Psoas muscle (tissue), 8 donors: Measurements from ENCODE around the gene GATM. TPM values are rescaled to one million over a fixed set of nuclear protein-coding genes. Genes with fewer than 3 reads are reported as not detected.

Experiments used
- ATAC-seq, 4 donors: fragments of 200-7000 bp; cut with Tn5 transposase; one replicate each; pipeline ENCODE4 v1.9.1; 2020; ENCODE audit warnings: moderate library complexity in 3 of 4, mild to moderate bottlenecking in 2 of 4
- DNase-seq, 2 donors: peaks; one replicate each; pipeline ENCODE4 v3.0.0-alpha.2; 2020
- H3K27ac ChIP-seq: fragments of 200-600 bp; one replicate; pipeline ENCODE4 v1.8.0; 2022
- H3K27me3 ChIP-seq, 3 donors: fragments of 200-600 bp in 1 of 3; one replicate each; pipeline versions ENCODE4 v1.6.1 to v1.8.0; 2013 to 2022; ENCODE audit warnings: low read length in 2 of 3, mild to moderate bottlenecking in 2 of 3, moderate library complexity in 1 of 3; ENCODE audit not compliant: insufficient read depth in 3 of 3
- H3K36me3 ChIP-seq, 2 donors: fragments of 200-600 bp in 1 of 2; one replicate each; pipeline versions ENCODE4 v1.6.1 to v1.8.0; 2013 to 2022; ENCODE audit warnings: low read depth in 1 of 2, mild to moderate bottlenecking in 1 of 2, moderate library complexity in 1 of 2; ENCODE audit not compliant: insufficient read depth in 1 of 2
- H3K4me1 ChIP-seq: fragments of 200-600 bp; one replicate; pipeline ENCODE4 v1.8.0; 2022
- H3K4me3 ChIP-seq: fragments of 200-600 bp; one replicate; pipeline ENCODE4 v1.8.0; 2022; ENCODE audit warnings: mild to moderate bottlenecking
- H3K9me3 ChIP-seq: fragments of 200-600 bp; one replicate; pipeline ENCODE4 v1.8.0; 2022
- CTCF ChIP-seq: fragments of 200-600 bp; IDR thresholded peaks from one replicate; pipeline ENCODE4 v1.8.0; 2022; ENCODE audit warnings: antibody characterized with exemption
- WGBS, 3 donors: extraction: QIAGEN DNeasy Blood & Tissue Kit; methylation state at CpG; one replicate each; pipeline versions ENCODE4 v1.1.6 to v1.1.7; 2013; 5-methylcytosine and 5-hydroxymethylcytosine counted together
- intact Hi-C, 2 donors: fragments of 100-400 bp; cut with DNase I; formaldehyde crosslinking; loops; one replicate each; pipeline versions ENCODE4 v1.11.0 to v1.14.2; 2022
- polyA plus RNA-seq, 3 donors: library from polyadenylated mRNA; stranded (reverse); fragments of 200-250 nt; gene quantifications; one replicate each; pipeline ENCODE4 v1.2.3, GENCODE V29; 2013
- total RNA-seq, 4 donors: library from RNA; stranded (reverse); fragmentation: NEBNext Ultra II Directional in 2 of 4; extraction: Animal tissue kit (Norgen Biotek cat#: 25700) in 2 of 4; gene quantifications; one replicate each; pipeline versions ENCODE4 v1.2.1 to v1.2.4, GENCODE V29; 2021 to 2023
- donor health status: healthy with polysubstance abuse.
- donor health status: DM: no; HTN: no; CAD: no; lungs with moderate emphysema.
- donor health status: Bipolar disorder and iron deficiency.
- donor health status: healthy.
- donor health status: DM: yes; HTN: yes; CAD: no.
- donor health status: DM: no; HTN: no; CAD: no.
- donor health status: DM: no; HTN: no; CAD: no.
- donor health status: DM: yes; HTN: yes; CAD: no.

The GATM gene
- total and polyA plus RNA-seq, 7 donors, result 13.1 to 41.3 (median 21.3) TPM

- DNase-seq, result no peak
- no peaks in the 10 kb centered on the region for H3K9me3 ChIP-seq
- no peak for ATAC-seq
- intact Hi-C loops, result no loop called here
- TF ChIP-seq CTCF, result no peak
- no peak overlapping the region for H3K27ac ChIP-seq
- H3K27me3 ChIP-seq, result no peaks in the 10 kb centered on the region
- H3K4me3 ChIP-seq, result no peak overlapping the region
- 68 to 73% (median 68%) methylated on average over 7 of the region's 7 CpGs for WGBS, 3 donors
- no peaks in the 10 kb centered on the region for H3K4me1 ChIP-seq
- H3K36me3 ChIP-seq, result no peaks in the 10 kb centered on the region
Measured at GRCh38 chr15:45326741-45327140, 51.6 kb downstream of the GATM start.

GRCh38 chr15:45326280-45326679 lies 52.1 kb downstream of the GATM start:
- intact Hi-C loops, result no loop called here
- 76 to 81% (median 79%) methylated on average over 5 of the region's 5 CpGs for WGBS, 3 donors
- no peaks in the 10 kb centered on the region for H3K4me1 ChIP-seq

DNA sequence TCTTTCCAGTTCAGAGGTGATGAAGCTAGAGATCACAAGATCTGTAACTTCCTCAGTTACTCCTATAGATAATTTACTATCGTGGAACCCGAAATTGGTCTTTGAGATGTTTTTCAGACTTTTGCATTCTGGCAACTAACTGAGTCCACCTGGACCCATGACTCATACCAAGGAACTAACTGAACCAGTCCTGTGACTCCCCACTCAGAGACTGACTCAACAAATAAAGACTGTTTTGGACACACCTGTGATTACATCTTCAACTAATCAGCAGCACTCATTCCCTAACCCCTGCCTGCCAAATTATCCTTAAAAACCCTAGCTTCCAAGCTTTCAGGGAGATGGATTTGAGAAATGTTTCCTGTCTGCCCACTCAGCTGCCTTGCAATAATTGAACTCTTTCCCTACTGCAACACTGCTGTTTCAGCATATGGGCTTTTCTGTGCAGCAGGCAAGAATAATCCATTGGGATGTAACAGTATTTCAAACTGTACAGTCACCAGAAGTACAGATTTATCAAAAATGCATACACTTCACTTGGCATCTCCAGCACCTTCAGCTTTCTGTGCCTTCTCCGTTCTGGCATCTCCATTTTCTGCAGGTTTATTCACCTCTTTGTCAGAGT lies 57.7 kb downstream of the GATM start:
- H3K4me1 ChIP-seq, result no peaks in the 10 kb centered on the region
- 61 to 81% (median 73%) methylated on average over 3 of the region's 3 CpGs for WGBS, 3 donors
- H3K27me3 ChIP-seq, result no peaks in the 10 kb centered on the region
- H3K4me3 ChIP-seq, result no peak overlapping the region
- no peaks in the 10 kb centered on the region for H3K9me3 ChIP-seq
- no peak for TF ChIP-seq CTCF
- DNase-seq (no peak), ATAC-seq (no peak)
- H3K27ac ChIP-seq, result no peak overlapping the region
- H3K36me3 ChIP-seq, result no peaks in the 10 kb centered on the region
- intact Hi-C loops, result no loop called here

More at GRCh38 chr15:45326280-45326679, 52.1 kb downstream of the GATM start:
- TF ChIP-seq CTCF, result no peak
- Histone ChIP-seq H3K36me3 (no peaks in the 10 kb centered on the region), H3K27ac (no peak overlapping the region), H3K4me3 (no peak overlapping the region), H3K27me3 (no peaks in the 10 kb centered on the region), H3K9me3 (no peaks in the 10 kb centered on the region)
- DNase-seq, result no peak
- ATAC-seq, result no peak

DNA sequence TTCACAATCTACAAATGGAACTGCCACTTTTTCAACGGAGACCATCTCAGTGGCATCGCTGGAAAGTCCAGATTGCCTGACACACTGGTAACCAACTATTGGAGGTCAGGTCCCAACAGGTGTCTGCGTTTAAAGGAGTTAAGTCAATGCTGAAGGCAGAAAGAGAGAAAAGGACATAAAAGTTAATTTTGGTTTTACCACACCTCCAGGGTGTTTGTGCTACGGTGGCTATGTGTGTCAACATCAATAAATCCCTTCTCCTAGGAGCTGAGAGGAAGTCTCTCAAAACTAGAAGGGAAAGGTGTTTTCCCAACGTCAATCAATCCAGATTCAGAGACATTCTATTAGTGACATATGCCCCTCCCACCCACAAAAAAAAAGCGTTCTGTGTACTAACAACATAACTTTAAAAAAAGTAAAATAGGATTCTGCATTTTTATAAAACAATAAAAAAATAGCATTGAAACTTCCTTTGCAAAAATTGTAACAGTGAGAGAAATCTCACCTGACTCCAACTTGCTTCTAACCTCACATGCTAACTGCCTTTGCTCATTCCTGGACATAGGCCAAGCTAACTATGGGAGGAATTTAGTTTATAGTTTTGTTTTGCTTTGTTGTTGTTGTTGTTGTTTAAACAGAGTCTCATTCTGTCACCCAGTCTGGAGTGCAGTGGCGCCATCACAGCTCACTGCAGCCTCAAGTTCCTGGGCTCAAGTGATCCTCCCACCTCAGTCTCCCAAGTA lies 58.7 kb downstream of the GATM start:
- Histone ChIP-seq H3K27me3 (no peaks in the 10 kb centered on the region), H3K9me3 (no peaks in the 10 kb centered on the region), H3K4me1 (no peaks in the 10 kb centered on the region), H3K4me3 (no peak overlapping the region), H3K27ac (no peak overlapping the region), H3K36me3 (no peaks in the 10 kb centered on the region)
- 76 to 82% (median 78%) methylated on average over 7 of the region's 7 CpGs for WGBS, 3 donors
- intact Hi-C loops, result no loop called here
- no peak for TF ChIP-seq CTCF
- DNase-seq (no peak), ATAC-seq (no peak)
